ENCODE results near the gene LARP4. TPM values are rescaled to one million over a fixed set of nuclear protein-coding genes. Genes with fewer than 3 reads are reported as not detected.
"Not testable (repeated sequence)": the region's sequence is repeated elsewhere in the genome, so short reads cannot be mapped to it uniquely, and the experiment has no call there.

LARP4 gene
- total and polyA plus RNA-seq, 8 donors: 5.8 to 89.6 (median 22.8) TPM

GRCh38 chr12:50404307-50404706 is 3.6 kb downstream of the LARP4 start:
- 96 to 99% (median 97%) methylated on average over 8 of the region's 8 CpGs for WGBS, 5 donors
- Histone ChIP-seq H3K4me1 (peaks cover 33 to 78% (median 58%) of the 10 kb centered on the region in 4 donors), H3K27ac (peak overlapping the region in 2 of 5 donors; percentile 28 to 35), H3K4me3 (no peak overlapping the region), H3K9me3 (no peaks in the 10 kb centered on the region), H3K27me3 (no peaks in the 10 kb centered on the region), H3K36me3 (no peaks in the 10 kb centered on the region)
- intact Hi-C loops (cut with DNase I; ENCODE audit: low total_unique reads): no loop called here
- DNase-seq: no peak
- TF ChIP-seq POLR2A (IDR thresholded peaks at IDR 0.05): no peak
- TF ChIP-seq POLR2AphosphoS5 (IDR thresholded peaks at IDR 0.05): no peak
- no peak for TF ChIP-seq EP300 (IDR thresholded peaks at IDR 0.05)
- TF ChIP-seq, protein P1, sequence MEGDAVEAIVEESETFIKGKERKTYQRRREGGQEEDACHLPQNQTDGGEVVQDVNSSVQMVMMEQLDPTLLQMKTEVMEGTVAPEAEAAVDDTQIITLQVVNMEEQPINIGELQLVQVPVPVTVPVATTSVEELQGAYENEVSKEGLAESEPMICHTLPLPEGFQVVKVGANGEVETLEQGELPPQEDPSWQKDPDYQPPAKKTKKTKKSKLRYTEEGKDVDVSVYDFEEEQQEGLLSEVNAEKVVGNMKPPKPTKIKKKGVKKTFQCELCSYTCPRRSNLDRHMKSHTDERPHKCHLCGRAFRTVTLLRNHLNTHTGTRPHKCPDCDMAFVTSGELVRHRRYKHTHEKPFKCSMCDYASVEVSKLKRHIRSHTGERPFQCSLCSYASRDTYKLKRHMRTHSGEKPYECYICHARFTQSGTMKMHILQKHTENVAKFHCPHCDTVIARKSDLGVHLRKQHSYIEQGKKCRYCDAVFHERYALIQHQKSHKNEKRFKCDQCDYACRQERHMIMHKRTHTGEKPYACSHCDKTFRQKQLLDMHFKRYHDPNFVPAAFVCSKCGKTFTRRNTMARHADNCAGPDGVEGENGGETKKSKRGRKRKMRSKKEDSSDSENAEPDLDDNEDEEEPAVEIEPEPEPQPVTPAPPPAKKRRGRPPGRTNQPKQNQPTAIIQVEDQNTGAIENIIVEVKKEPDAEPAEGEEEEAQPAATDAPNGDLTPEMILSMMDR (IDR thresholded peaks at IDR 0.05): no peak

GRCh38 chr12:50411051-50411660 is 10.5 kb downstream of the LARP4 start:
- intact Hi-C loops (cut with DNase I; ENCODE audit: low total_unique reads): no loop called here

DNA sequence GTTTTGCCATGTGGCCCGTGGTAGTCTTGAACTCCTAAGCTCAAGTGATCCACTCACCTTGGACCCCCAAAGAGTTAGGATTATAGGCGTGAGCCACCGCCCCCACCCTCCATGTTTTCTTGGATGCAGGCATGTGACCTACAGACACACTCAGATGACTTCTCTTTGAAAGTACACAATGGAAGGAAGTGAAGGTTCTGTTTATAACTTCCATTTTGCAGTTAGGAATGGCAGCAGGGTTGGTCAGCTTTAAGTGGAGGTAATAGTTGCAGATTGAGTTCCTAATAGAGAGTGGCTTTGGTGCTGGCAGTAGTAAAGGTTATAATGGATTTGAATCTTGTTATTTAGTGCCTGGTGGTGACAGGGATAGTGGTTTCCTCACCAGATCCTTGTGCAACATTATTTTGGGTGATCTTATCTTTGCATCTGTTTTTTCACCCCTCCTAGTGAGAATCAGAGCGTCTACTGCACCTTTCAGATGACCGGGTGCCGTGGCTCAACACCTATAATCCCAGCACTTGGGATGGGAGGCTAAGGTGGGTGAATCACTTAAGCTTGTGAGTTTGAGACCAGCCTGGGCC is 15.3 kb downstream of the LARP4 start:
- Histone ChIP-seq H3K9me3 (no peaks in the 10 kb centered on the region), H3K36me3 (peaks cover 0 to 34% (median 11%) of the 10 kb centered on the region in 4 donors), H3K27me3 (no peaks in the 10 kb centered on the region), H3K4me1 (peaks cover 0 to 66% (median 17%) of the 10 kb centered on the region in 4 donors), H3K4me3 (no peak overlapping the region), H3K27ac (no peak overlapping the region)
- intact Hi-C loops (cut with DNase I; ENCODE audit: low total_unique reads): no loop called here
- WGBS, 5 donors: 89 to 94% (median 93%) methylated on average over 6 of the region's 6 CpGs
- DNase-seq: no peak
- TF ChIP-seq POLR2AphosphoS5 (IDR thresholded peaks at IDR 0.05) (no peak), POLR2A (IDR thresholded peaks at IDR 0.05) (no peak), EP300 (IDR thresholded peaks at IDR 0.05) (no peak)
- TF ChIP-seq, protein P1 (IDR thresholded peaks at IDR 0.05): no peak

More at GRCh38 chr12:50411051-50411660, 10.5 kb downstream of the LARP4 start:
- Histone ChIP-seq H3K27ac (no peak overlapping the region), H3K4me1 (peaks cover 13 to 67% (median 40%) of the 10 kb centered on the region in 4 donors), H3K27me3 (no peaks in the 10 kb centered on the region), H3K36me3 (peaks cover 0 to 8% (median 4%) of the 10 kb centered on the region in 4 donors), H3K4me3 (no peak overlapping the region), H3K9me3 (no peaks in the 10 kb centered on the region)
- WGBS, 5 donors: 90 to 94% (median 94%) methylated on average over 9 of the region's 9 CpGs
- no peak for TF ChIP-seq EP300 (IDR thresholded peaks at IDR 0.05)
- no peak for DNase-seq

DNA sequence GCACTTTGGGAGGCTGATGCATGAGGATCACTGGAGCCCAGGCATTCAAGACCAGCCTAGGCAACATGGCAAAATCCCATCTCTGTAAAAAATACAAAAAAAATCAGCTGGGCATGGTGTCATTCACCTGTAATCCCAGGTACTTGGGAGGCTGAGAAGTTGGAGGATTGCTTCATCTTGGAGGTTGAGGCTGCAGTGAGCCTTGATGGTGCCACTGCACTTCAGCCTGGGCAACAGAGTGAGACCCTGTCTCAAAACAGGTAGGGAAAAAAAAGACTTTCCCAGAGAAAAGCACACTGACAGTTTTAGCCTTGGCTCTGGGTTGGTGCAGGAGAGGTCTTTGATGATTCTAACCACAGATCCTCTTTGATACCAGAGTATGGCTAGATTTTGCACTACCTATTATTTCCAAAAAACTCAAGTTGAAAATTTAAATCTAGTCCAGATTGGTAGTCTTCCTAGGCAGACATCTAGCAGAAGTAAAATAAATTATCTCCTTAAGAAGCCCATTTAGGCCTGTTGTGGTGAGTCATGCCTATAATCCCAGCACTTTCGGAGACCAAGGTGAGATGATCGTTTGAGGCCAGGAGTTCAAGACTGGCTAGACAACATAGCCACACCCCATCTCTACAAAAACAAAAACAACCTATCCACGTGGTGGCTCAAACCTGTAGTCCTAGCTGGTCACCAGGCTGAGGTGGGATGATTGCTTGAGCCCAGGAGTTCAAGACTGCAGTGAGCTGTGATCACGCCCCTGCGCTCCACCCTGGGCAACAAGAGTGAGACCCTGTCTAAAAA is 18.6 kb downstream of the LARP4 start:
- WGBS, 5 donors: 64 to 78% (median 73%) methylated on average over 5 of the region's 5 CpGs
- intact Hi-C loops (cut with DNase I; ENCODE audit: low total_unique reads): no loop called here
- TF ChIP-seq POLR2AphosphoS5 (IDR thresholded peaks at IDR 0.05) (no peak), POLR2A (IDR thresholded peaks at IDR 0.05) (no peak), EP300 (IDR thresholded peaks at IDR 0.05) (no peak)
- TF ChIP-seq, protein P1 (IDR thresholded peaks at IDR 0.05): no peak
- no peak overlapping the region for H3K4me3 ChIP-seq
- H3K4me1 ChIP-seq: peaks cover 0 to 42% (median 4%) of the 10 kb centered on the region in 4 donors
- H3K36me3 ChIP-seq: peaks cover 3 to 27% (median 11%) of the 10 kb centered on the region in 4 donors
- no peaks in the 10 kb centered on the region for H3K9me3 ChIP-seq
- no peaks in the 10 kb centered on the region for H3K27me3 ChIP-seq
- H3K27ac ChIP-seq: no peak overlapping the region
- DNase-seq: no peak

- H3K27ac ChIP-seq; DNase-seq; intact Hi-C loops (cut with DNase I; ENCODE audit: low total_unique reads); H3K9me3 ChIP-seq; H3K4me3 ChIP-seq; H3K27me3 ChIP-seq: not testable (repeated sequence)
- peaks cover 3 to 16% (median 5%) of the 10 kb centered on the region in 4 donors for H3K36me3 ChIP-seq
- peaks cover 4 to 39% (median 11%) of the 10 kb centered on the region in 4 donors for H3K4me1 ChIP-seq
- 92 to 97% (median 95%) methylated on average over 10 of the region's 10 CpGs for whole genome bisulfite sequencing, 5 donors
These were observed 22.2 kb downstream of the LARP4 start for GRCh38 chr12:50422855-50423254.

- H3K9me3 ChIP-seq; H3K4me3 ChIP-seq; DNase-seq; H3K27ac ChIP-seq; H3K27me3 ChIP-seq; intact Hi-C loops (cut with DNase I; ENCODE audit: low total_unique reads): not testable (repeated sequence)
- 90 to 97% (median 94%) methylated on average over 10 of the region's 10 CpGs for WGBS, 5 donors
- Histone ChIP-seq H3K4me1 (peaks cover 4 to 34% (median 11%) of the 10 kb centered on the region in 4 donors), H3K36me3 (peaks cover 6 to 16% (median 8%) of the 10 kb centered on the region in 4 donors)
These were observed 22.7 kb downstream of the LARP4 start for GRCh38 chr12:50423342-50423741.

Data from stomach (tissue), 9 donors.